ENCODE measurements around the gene AREL1.
A peak's percentile ranks its signal among the peaks of the same experiment; 100 is the strongest.

The AREL1 gene

DNA sequence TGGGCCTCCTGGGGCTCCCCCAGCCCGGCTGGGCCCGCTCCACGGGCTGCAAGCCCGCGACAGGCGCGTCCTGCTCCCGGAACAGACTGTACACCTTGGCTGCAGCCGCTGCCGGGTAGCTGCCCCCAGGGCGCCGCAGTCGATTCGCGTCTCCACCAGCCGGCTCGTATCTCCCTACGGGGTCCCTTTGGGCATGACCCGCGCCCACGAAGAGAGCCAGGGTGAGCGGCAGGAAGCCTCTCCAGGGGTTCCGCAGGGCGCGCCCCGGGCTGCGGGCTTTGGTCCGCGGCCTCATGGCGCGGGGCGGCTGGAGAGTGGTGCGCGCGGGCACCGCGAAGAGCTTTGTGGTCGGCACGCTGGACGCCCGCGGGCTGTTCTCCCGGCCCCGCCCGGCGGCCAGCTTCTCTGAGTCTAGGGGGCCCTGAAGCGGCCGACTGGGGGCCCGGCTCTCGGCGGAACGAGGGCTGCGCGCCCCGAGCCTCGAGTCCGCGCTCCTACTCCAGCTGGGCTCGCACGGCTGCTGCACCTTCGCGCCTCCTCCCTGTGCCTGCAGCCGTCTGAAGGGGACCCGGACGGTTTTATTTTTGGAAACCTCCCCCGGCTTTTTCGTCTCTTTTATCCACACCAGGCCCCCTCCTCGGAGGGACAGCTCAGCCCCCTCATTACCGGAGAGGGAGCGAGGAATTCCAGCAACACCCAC lies 101.1 kb downstream of the AREL1 start, which contains the start of gene LTBP2:
Gene LTBP2 (minus strand): TSS at position 588 of the 700 bp plus-strand sequence. CDS start 293 bp downstream, at position 295.
- Histone ChIP-seq H3K9ac (ENCODE audit: low read length) (peak within 1 kb of the TSS; percentile 34), H3K27me3 (ENCODE audit: control insufficient read depth, insufficient read depth, low read length) (peaks cover 53% of the 10 kb centered on the region)

More for the DNA sequence above, 101.1 kb downstream of the AREL1 start, which contains the start of gene LTBP2:
- no peaks in the 10 kb centered on the region for H3K36me3 ChIP-seq (ENCODE audit: control insufficient read depth, insufficient read depth, low read length)
- no peak within 1 kb of the TSS for H3K4me3 ChIP-seq (ENCODE audit: low read length)
- no peaks in the 10 kb centered on the region for H3K9me3 ChIP-seq (ENCODE audit: control insufficient read depth, low read length)
- peaks cover 11% of the 10 kb centered on the region for H3K4me1 ChIP-seq (ENCODE audit: control insufficient read depth, insufficient read depth, low read length)

All from mucosa of stomach (tissue), 1 donor.